ENCODE results near the gene LCNL1. TPM values are rescaled to one million over a fixed set of nuclear protein-coding genes. Genes with fewer than 3 reads are reported as not detected.

The LCNL1 gene
- total and polyA plus RNA-seq, 5 donors from 2014 or later = not detected

DNA sequence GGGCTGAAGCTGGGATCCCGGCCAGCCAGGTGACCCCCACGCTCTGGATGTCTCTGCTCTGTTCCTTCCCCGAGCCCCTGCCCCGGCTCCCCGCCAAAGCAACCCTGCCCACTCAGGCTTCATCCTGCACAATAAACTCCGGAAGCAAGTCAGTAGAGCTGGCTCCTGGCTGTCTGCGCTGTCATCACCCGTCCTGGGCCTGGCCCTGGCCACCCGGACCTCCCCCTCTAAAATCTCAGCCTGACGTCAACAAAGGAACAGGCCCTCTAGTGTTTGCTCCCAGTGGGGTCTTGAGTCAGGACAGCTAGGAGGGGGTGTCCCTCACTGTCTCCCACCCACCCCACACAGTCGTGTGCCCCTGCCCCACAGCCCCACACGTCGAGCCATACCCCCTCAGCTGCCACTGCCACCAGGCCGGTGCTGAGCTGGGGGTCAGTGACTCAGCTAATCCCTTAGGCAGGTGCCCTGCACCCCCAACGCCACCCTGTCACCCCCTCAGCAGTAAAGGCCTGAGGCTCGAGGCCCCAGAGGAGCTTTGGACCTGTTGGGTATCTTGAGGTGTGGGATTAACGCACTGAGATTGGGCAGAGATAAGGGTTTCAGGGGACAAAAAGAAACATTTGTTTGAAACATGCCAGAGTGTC, 1.1 kb upstream of the LCNL1 start:
- ATAC-seq (ENCODE audit: low read depth in 2 of 2) = no peak
- peaks cover 7% of the 10 kb centered on the region for H3K27me3 ChIP-seq (ENCODE audit: control insufficient read depth, insufficient read depth, low read length)

DNA sequence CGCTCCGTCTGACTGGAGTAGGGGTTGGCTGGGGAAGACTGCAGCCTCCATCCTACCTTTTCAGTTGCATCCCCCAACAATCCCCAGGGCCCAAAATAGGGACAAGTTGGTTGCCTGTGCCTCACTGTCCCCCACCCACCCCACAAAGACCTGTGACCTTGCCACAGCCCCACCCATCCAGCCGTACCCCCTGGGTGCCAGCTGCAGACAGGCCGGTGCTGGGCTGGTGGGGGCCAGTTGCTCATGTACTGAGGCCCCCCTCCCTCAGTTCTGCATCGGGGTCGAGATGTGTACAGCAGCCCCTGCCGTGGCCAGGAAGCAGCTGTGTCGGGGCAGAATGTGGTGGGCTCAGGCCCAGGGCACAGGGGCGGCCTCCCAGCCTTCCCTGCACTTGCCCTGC, 374 bp downstream of the LCNL1 start:
- Histone ChIP-seq H3K27ac (ENCODE audit: insufficient read depth, low read length, poor library complexity, severe bottlenecking) (no peak overlapping the region), H3K4me3 (ENCODE audit: low read depth, low read length) (no peak overlapping the region), H3K27me3 (ENCODE audit: control insufficient read depth, insufficient read depth, low read length) (peaks cover 7% of the 10 kb centered on the region), H3K36me3 (ENCODE audit: control insufficient read depth, insufficient read depth, low read length) (no peaks in the 10 kb centered on the region), H3K4me1 (ENCODE audit: control insufficient read depth, insufficient read depth, low read length, poor library complexity, severe bottlenecking) (peaks cover 8% of the 10 kb centered on the region), H3K9me3 (ENCODE audit: control insufficient read depth in 2 of 2, low read length in 2 of 2) (no peaks in the 10 kb centered on the region)
- ATAC-seq (ENCODE audit: low read depth in 2 of 2) = no peak
- DNase-seq = no peak
- peaks cover 37% of the 10 kb centered on the region for H3K27me3 Mint-ChIP-seq
- H3K4me3 Mint-ChIP-seq = no peak overlapping the region
- peaks cover 0 to 2% (median 0%) of the 10 kb centered on the region in 7 donors for H3K9me3 Mint-ChIP-seq
- peaks cover 0 to 18% (median 3%) of the 10 kb centered on the region in 4 donors for H3K4me1 Mint-ChIP-seq
- H3K36me3 Mint-ChIP-seq = peaks cover 3% of the 10 kb centered on the region
- H3K27ac Mint-ChIP-seq = no peak overlapping the region

More for the DNA sequence above, 1.1 kb upstream of the LCNL1 start:
- no peak overlapping the region for H3K27ac ChIP-seq (ENCODE audit: insufficient read depth, low read length, poor library complexity, severe bottlenecking)
- no peaks in the 10 kb centered on the region for H3K36me3 ChIP-seq (ENCODE audit: control insufficient read depth, insufficient read depth, low read length)
- peaks cover 3% of the 10 kb centered on the region for H3K36me3 Mint-ChIP-seq
- peak overlapping the region in 1 of 4 donors; percentile 83 for H3K4me3 Mint-ChIP-seq
- H3K27ac Mint-ChIP-seq = no peak overlapping the region
- H3K9me3 ChIP-seq (ENCODE audit: control insufficient read depth in 2 of 2, low read length in 2 of 2) = no peaks in the 10 kb centered on the region
- H3K4me3 ChIP-seq (ENCODE audit: low read depth, low read length) = no peak overlapping the region
- H3K4me1 ChIP-seq (ENCODE audit: control insufficient read depth, insufficient read depth, low read length, poor library complexity, severe bottlenecking) = peaks cover 15% of the 10 kb centered on the region
- H3K27me3 Mint-ChIP-seq = peaks cover 31% of the 10 kb centered on the region
- DNase-seq = no peak
- H3K9me3 Mint-ChIP-seq = no peaks in the 10 kb centered on the region
- H3K4me1 Mint-ChIP-seq = peaks cover 0 to 7% (median 3%) of the 10 kb centered on the region in 4 donors

DNA sequence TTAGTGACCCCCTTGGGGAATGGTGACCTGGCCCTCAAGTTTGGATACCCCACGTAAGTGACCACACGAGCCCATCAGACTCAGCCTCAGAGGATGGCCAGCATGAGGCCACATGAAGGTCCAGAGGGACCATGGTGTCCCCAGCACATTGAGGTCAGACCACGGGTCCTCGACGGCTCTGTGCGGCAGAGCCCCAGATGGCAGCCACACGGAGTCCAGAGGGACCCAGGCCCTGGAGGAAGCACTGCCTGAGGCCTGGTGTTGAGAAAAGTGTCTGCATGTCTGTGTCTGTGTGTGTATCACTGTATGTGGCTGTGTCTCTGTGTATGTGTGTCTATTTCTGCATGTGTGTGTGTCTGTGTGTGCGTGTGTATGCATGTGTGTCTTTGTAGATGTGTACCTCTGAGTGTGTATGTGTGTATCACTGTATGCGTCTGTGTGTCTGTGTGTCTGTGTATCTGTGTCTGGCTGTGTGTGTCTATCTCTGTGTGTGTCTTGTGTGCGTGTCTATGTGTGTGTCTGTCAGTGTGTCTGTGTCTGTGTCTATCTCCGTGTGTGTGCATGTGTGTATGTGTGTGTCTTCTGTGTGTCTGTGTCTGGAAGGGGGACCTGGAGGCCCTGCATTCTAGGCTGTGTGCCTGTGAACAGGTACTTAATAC, 992 bp downstream of the LCNL1 start:
- H3K4me1 ChIP-seq (ENCODE audit: control insufficient read depth, insufficient read depth, low read length, poor library complexity, severe bottlenecking) = peaks cover 8% of the 10 kb centered on the region
- Mint-ChIP-seq H3K4me1 (peaks cover 0 to 18% (median 3%) of the 10 kb centered on the region in 4 donors), H3K36me3 (peaks cover 3% of the 10 kb centered on the region), H3K27ac (peak overlapping the region in 2 of 3 donors; percentile 12 to 42), H3K9me3 (peaks cover 0 to 2% (median 0%) of the 10 kb centered on the region in 7 donors), H3K27me3 (peaks cover 40% of the 10 kb centered on the region), H3K4me3 (peak overlapping the region in 2 of 4 donors; percentile 19 to 40)
- H3K27me3 ChIP-seq (ENCODE audit: control insufficient read depth, insufficient read depth, low read length) = peaks cover 7% of the 10 kb centered on the region
- no peak overlapping the region for H3K27ac ChIP-seq (ENCODE audit: insufficient read depth, low read length, poor library complexity, severe bottlenecking)
- no peaks in the 10 kb centered on the region for H3K36me3 ChIP-seq (ENCODE audit: control insufficient read depth, insufficient read depth, low read length)
- H3K9me3 ChIP-seq (ENCODE audit: control insufficient read depth in 2 of 2, low read length in 2 of 2) = no peaks in the 10 kb centered on the region
- ATAC-seq (ENCODE audit: low read depth in 2 of 2) (no peak), DNase-seq (no peak)
- H3K4me3 ChIP-seq (ENCODE audit: low read depth, low read length) = no peak overlapping the region

DNA sequence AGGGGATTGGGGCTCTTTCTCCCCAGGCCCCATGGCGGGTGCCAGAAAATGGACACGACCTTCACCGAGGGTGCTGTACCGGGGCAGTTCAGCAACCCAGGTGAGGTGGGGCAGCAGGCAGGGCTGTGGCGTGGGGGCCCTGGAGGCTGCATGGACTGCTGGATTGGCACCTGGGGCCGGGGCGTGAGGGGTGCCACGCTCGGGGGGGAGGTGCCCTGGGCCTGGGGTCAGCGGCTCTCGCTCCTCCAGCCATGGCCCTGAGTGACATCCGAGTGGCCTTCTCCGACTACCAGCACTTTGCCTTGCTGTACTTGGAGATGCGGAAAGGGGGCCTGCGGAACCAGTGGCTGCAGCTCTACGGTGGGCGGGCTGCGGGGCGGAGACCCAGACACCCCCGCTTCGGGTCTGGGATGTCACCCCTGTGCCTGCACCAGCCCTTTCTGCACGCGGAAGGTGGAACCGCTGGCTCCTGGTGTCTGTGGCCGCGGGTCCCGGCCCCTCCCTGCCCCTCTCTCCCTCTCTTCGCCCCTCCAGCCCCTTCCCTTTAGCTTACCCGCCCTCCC, 1.8 kb downstream of the LCNL1 start:
- ATAC-seq (ENCODE audit: low read depth in 2 of 2) (peak in 1 of 2 donors; percentile 5), DNase-seq (no peak)
- peaks cover 3% of the 10 kb centered on the region for H3K36me3 Mint-ChIP-seq
- Histone ChIP-seq H3K36me3 (ENCODE audit: control insufficient read depth, insufficient read depth, low read length) (no peaks in the 10 kb centered on the region), H3K27me3 (ENCODE audit: control insufficient read depth, insufficient read depth, low read length) (peaks cover 7% of the 10 kb centered on the region), H3K9me3 (ENCODE audit: control insufficient read depth in 2 of 2, low read length in 2 of 2) (no peaks in the 10 kb centered on the region), H3K27ac (ENCODE audit: insufficient read depth, low read length, poor library complexity, severe bottlenecking) (no peak overlapping the region), H3K4me3 (ENCODE audit: low read depth, low read length) (no peak overlapping the region), H3K4me1 (ENCODE audit: control insufficient read depth, insufficient read depth, low read length, poor library complexity, severe bottlenecking) (peaks cover 8% of the 10 kb centered on the region)
- H3K4me1 Mint-ChIP-seq = peaks cover 0 to 18% (median 3%) of the 10 kb centered on the region in 4 donors
- H3K9me3 Mint-ChIP-seq = peaks cover 0 to 2% (median 0%) of the 10 kb centered on the region in 7 donors
- H3K27me3 Mint-ChIP-seq = peaks cover 47% of the 10 kb centered on the region
- H3K27ac Mint-ChIP-seq = no peak overlapping the region
- H3K4me3 Mint-ChIP-seq = no peak overlapping the region

DNA sequence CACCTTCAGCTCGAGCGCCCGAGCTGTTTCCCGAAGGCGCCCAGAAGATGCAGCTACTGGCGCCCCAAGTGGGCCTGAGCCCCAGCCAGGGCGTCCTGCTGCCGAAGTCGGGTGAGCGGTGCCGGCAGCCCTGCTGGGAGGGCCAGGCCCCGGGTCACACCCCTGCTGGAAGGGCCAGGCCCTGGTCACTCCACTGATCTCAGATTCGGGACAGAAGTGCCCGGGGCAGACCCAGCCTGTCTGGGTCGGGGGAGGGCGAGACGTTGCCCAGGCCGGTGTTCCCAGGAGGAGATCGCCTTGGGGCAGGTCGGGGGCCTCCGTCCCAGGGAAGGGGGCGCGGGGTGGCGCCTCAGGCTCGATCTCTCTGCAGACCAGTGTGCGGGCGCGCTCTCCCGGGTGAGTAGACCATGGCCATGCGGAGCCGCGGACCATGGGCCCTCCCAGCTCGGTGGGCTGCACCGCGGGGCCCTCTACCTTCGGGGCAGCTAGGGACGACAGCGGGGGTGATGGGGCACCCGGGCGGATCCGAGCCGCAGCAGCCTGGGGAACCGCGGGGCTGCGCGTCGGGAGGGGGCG, 2.3 kb downstream of the LCNL1 start:
- DNase-seq (no peak), ATAC-seq (ENCODE audit: low read depth in 2 of 2) (no peak)
- Mint-ChIP-seq H3K4me1 (peaks cover 0 to 18% (median 3%) of the 10 kb centered on the region in 4 donors), H3K9me3 (peaks cover 0 to 4% (median 0%) of the 10 kb centered on the region in 7 donors), H3K4me3 (no peak overlapping the region), H3K27ac (no peak overlapping the region), H3K27me3 (peaks cover 49% of the 10 kb centered on the region), H3K36me3 (peaks cover 3% of the 10 kb centered on the region)
- Histone ChIP-seq H3K4me1 (ENCODE audit: control insufficient read depth, insufficient read depth, low read length, poor library complexity, severe bottlenecking) (peaks cover 8% of the 10 kb centered on the region), H3K27me3 (ENCODE audit: control insufficient read depth, insufficient read depth, low read length) (peaks cover 7% of the 10 kb centered on the region), H3K9me3 (ENCODE audit: control insufficient read depth in 2 of 2, low read length in 2 of 2) (no peaks in the 10 kb centered on the region), H3K4me3 (ENCODE audit: low read depth, low read length) (no peak overlapping the region), H3K27ac (ENCODE audit: insufficient read depth, low read length, poor library complexity, severe bottlenecking) (no peak overlapping the region), H3K36me3 (ENCODE audit: control insufficient read depth, insufficient read depth, low read length) (no peaks in the 10 kb centered on the region)

DNA sequence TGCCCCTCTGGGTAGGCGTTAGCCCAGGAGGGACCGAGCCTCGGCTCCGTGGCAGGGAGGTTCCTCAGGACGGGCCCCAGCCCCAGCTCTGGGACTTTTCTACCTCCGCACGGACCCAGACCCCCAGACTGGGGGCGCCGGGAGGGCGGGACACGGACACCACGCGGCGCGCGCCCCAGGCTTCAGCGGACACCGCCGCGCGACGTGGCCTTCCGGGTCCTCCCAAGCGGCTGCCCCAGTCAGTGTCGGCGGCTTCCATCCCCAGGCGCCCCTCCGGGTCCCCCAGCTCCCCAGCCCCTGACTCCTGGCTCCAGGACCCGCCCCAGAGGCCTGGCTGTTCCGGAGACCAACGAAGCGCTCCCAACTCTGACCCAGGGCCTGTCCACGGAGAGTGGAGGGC, 3.1 kb downstream of the LCNL1 start:
- Mint-ChIP-seq H3K36me3 (peaks cover 3% of the 10 kb centered on the region), H3K4me1 (peaks cover 0 to 22% (median 3%) of the 10 kb centered on the region in 4 donors), H3K27ac (no peak overlapping the region), H3K4me3 (no peak overlapping the region), H3K27me3 (peaks cover 44% of the 10 kb centered on the region), H3K9me3 (peaks cover 0 to 4% (median 0%) of the 10 kb centered on the region in 7 donors)
- Histone ChIP-seq H3K4me1 (ENCODE audit: control insufficient read depth, insufficient read depth, low read length, poor library complexity, severe bottlenecking) (peaks cover 8% of the 10 kb centered on the region), H3K9me3 (ENCODE audit: control insufficient read depth in 2 of 2, low read length in 2 of 2) (no peaks in the 10 kb centered on the region), H3K36me3 (ENCODE audit: control insufficient read depth, insufficient read depth, low read length) (no peaks in the 10 kb centered on the region), H3K27ac (ENCODE audit: insufficient read depth, low read length, poor library complexity, severe bottlenecking) (no peak overlapping the region), H3K4me3 (ENCODE audit: low read depth, low read length) (no peak overlapping the region), H3K27me3 (ENCODE audit: control insufficient read depth, insufficient read depth, low read length) (peaks cover 7% of the 10 kb centered on the region)
- no peak for DNase-seq
- ATAC-seq (ENCODE audit: low read depth in 2 of 2) = no peak

DNA sequence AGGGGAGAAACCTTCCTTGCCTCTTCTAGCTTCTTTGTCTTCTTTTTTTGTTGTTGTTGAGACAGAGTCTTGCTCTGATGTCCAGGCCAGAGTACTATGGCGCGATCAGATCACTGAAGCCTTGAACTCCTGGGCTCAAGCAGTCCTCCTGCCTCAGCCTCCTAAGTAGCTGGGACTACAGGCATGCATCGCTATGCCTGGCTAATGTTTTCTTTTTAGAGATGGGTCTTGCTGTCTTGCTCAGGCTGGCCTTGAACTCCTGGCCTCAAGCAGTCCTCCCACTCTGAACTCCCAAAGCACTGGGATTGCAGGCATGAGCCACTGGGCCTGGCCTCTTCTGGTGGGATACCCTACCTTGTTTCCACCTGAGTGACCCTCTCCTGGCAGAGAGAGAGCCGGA, 6.1 kb downstream of the LCNL1 start:
- no peak overlapping the region for H3K4me3 ChIP-seq (ENCODE audit: low read depth, low read length)
- no peak for ATAC-seq (ENCODE audit: low read depth in 2 of 2)

More for the DNA sequence above, 6.1 kb downstream of the LCNL1 start:
- Histone ChIP-seq H3K36me3 (ENCODE audit: control insufficient read depth, insufficient read depth, low read length) (no peaks in the 10 kb centered on the region), H3K9me3 (ENCODE audit: control insufficient read depth in 2 of 2, low read length in 2 of 2) (no peaks in the 10 kb centered on the region), H3K27me3 (ENCODE audit: control insufficient read depth, insufficient read depth, low read length) (peaks cover 6% of the 10 kb centered on the region), H3K4me1 (ENCODE audit: control insufficient read depth, insufficient read depth, low read length, poor library complexity, severe bottlenecking) (peaks cover 24% of the 10 kb centered on the region), H3K27ac (ENCODE audit: insufficient read depth, low read length, poor library complexity, severe bottlenecking) (no peak overlapping the region)
- Mint-ChIP-seq H3K4me3 (peak overlapping the region in 2 of 4 donors; percentile 38 to 57), H3K36me3 (peaks cover 1% of the 10 kb centered on the region), H3K9me3 (peaks cover 0 to 4% (median 0%) of the 10 kb centered on the region in 7 donors), H3K27me3 (peaks cover 30% of the 10 kb centered on the region), H3K4me1 (peaks cover 0 to 27% (median 10%) of the 10 kb centered on the region in 4 donors), H3K27ac (no peak overlapping the region)
- no peak for DNase-seq
